K562 (cell line): ENCODE results near the gene FTO.

Source experiments
- CBX3 ChIP-seq, 2 experiments: IDR thresholded peaks; 1 replicate in 1 of 2; 2 replicates in 1 of 2; pipeline ENCODE4 v1.6.1; 2012; ENCODE audit warnings: inconsistent platforms in 2 of 2, low read length in 2 of 2, borderline replicate concordance in 1 of 2, control low read depth in 1 of 2
- ETV1 ChIP-seq: fragments of 450-650 bp; conservative IDR thresholded peaks from 2 replicates; pipeline ENCODE4 v1.6.1; 2016; ENCODE audit warnings: missing genetic modification characterization, control low read depth, low read depth, missing compliant biosample characterization
- ETV6 ChIP-seq, 3 experiments: fragments of 150-350 bp in 1 of 3; sonication (generic) in 1 of 3; formaldehyde crosslinking in 1 of 3; IDR thresholded peaks; 2 replicates each; pipeline versions ENCODE4 v1.6.1 to v1.8.0; 2014 to 2022; ENCODE audit warnings: borderline replicate concordance in 2 of 3, low read depth in 2 of 3, antibody characterized with exemption in 1 of 3, low read length in 1 of 3, mild to moderate bottlenecking in 1 of 3, missing genetic modification reagents in 1 of 3
- FOXM1 ChIP-seq, 2 experiments: fragments of 450-650 bp in 1 of 2; sonication (generic) in 1 of 2; formaldehyde crosslinking in 1 of 2; IDR thresholded peaks; 2 replicates each; pipeline versions ENCODE4 v1.6.1 to v1.9.0; 2017 to 2022; ENCODE audit warnings: low read depth in 2 of 2, mild to moderate bottlenecking in 2 of 2, missing genetic modification reagents in 1 of 2, moderate library complexity in 1 of 2
- PML ChIP-seq: IDR thresholded peaks from 2 replicates; pipeline ENCODE4 v1.6.1; 2012; ENCODE audit warnings: low read length, inconsistent platforms
- PRPF4 ChIP-seq: fragments of 200-400 bp; formaldehyde crosslinking; IDR thresholded peaks from one replicate; pipeline ENCODE4 v1.6.1; 2017; ENCODE audit warnings: low read length, low read depth, mild to moderate bottlenecking; ENCODE audit not compliant: insufficient read depth, poor library complexity, severe bottlenecking
- TGIF2 ChIP-seq: sonication (generic); formaldehyde crosslinking; IDR thresholded peaks from 2 replicates; pipeline ENCODE4 v1.8.1; 2022; ENCODE audit warnings: mild to moderate bottlenecking, missing genetic modification reagents, moderate library complexity
- YY1 ChIP-seq, 3 experiments: IDR thresholded peaks; 2 replicates each; pipeline ENCODE4 v1.6.1; 2011; ENCODE audit warnings: low read length in 2 of 3, mild to moderate bottlenecking in 2 of 3, moderate library complexity in 2 of 3, borderline replicate concordance in 1 of 3, control low read depth in 1 of 3, low read depth in 1 of 3; ENCODE audit not compliant: insufficient read depth in 3 of 3, insufficient replicate concordance in 2 of 3, control insufficient read depth in 1 of 3, insufficient read length in 1 of 3; ENCODE audit errors: extremely low read depth in 1 of 3
- TF ChIP-seq, protein P1 (sequence below): fragments of 250-450 bp; sonication (Bioruptor Pico); IDR thresholded peaks from 2 replicates; pipeline ENCODE4 v1.5.0; 2020; ENCODE audit warnings: mild to moderate bottlenecking
- TF ChIP-seq, protein P2 (sequence below): sonication (generic); formaldehyde crosslinking; IDR thresholded peaks from 2 replicates; pipeline ENCODE4 v1.8.1; 2023; ENCODE audit warnings: mild to moderate bottlenecking, missing genetic modification reagents
- TF ChIP-seq, protein P3 (sequence below): sonication (generic); formaldehyde crosslinking; IDR thresholded peaks from 2 replicates; pipeline ENCODE4 v1.8.1; 2022; ENCODE audit warnings: missing genetic modification reagents
- TF ChIP-seq, protein P4 (sequence below), 3 experiments: IDR thresholded peaks in 2 of 3; conservative IDR thresholded peaks in 1 of 3; 2 replicates each; pipeline ENCODE4 v1.5.1; 2011 to 2012; ENCODE audit warnings: low read length in 3 of 3, mild to moderate bottlenecking in 3 of 3, control low read depth in 2 of 3, improper control_type of control experiment in 1 of 3, inconsistent platforms in 1 of 3, low read depth in 1 of 3, mixed read lengths in 1 of 3, moderate library complexity in 1 of 3; ENCODE audit not compliant: insufficient read depth in 2 of 3

DNA sequence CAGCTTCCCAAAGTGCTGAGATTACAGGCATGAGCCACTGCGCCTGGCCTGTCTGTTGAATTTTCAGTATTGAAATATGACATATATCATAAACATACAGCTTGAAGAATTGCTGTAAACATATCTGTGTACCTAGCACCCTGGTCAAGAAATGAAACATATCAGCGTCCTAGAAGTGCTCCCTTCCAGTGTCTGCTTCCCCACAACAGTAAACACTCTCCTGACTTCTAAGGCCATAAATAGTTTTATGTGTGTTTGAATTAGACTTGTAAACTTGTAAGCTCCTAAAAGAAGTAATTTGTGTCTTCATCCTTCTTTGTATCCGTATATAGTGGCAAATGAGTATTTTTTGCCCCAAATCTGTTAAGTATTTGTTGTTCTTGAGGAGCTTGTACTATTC is 132.2 kb downstream of the FTO start:
- no peak for TF ChIP-seq YY1 (IDR thresholded peaks at IDR 0.05; ENCODE audit: borderline replicate concordance in 1 of 3, control insufficient read depth in 1 of 3, extremely low read depth in 1 of 3, insufficient read depth in 3 of 3, insufficient read length in 1 of 3, insufficient replicate concordance in 2 of 3, low read depth in 1 of 3, low read length in 2 of 3)
- TF ChIP-seq, protein P1, sequence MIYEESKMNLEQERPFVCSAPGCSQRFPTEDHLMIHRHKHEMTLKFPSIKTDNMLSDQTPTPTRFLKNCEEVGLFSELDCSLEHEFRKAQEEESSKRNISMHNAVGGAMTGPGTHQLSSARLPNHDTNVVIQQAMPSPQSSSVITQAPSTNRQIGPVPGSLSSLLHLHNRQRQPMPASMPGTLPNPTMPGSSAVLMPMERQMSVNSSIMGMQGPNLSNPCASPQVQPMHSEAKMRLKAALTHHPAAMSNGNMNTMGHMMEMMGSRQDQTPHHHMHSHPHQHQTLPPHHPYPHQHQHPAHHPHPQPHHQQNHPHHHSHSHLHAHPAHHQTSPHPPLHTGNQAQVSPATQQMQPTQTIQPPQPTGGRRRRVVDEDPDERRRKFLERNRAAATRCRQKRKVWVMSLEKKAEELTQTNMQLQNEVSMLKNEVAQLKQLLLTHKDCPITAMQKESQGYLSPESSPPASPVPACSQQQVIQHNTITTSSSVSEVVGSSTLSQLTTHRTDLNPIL (CRISPR knock-in tag), result no peak
- no peak for TF ChIP-seq PML
- TF ChIP-seq, protein P2, sequence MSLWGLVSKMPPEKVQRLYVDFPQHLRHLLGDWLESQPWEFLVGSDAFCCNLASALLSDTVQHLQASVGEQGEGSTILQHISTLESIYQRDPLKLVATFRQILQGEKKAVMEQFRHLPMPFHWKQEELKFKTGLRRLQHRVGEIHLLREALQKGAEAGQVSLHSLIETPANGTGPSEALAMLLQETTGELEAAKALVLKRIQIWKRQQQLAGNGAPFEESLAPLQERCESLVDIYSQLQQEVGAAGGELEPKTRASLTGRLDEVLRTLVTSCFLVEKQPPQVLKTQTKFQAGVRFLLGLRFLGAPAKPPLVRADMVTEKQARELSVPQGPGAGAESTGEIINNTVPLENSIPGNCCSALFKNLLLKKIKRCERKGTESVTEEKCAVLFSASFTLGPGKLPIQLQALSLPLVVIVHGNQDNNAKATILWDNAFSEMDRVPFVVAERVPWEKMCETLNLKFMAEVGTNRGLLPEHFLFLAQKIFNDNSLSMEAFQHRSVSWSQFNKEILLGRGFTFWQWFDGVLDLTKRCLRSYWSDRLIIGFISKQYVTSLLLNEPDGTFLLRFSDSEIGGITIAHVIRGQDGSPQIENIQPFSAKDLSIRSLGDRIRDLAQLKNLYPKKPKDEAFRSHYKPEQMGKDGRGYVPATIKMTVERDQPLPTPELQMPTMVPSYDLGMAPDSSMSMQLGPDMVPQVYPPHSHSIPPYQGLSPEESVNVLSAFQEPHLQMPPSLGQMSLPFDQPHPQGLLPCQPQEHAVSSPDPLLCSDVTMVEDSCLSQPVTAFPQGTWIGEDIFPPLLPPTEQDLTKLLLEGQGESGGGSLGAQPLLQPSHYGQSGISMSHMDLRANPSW (CRISPR knock-in tag), result no peak
- TF ChIP-seq, protein P3, sequence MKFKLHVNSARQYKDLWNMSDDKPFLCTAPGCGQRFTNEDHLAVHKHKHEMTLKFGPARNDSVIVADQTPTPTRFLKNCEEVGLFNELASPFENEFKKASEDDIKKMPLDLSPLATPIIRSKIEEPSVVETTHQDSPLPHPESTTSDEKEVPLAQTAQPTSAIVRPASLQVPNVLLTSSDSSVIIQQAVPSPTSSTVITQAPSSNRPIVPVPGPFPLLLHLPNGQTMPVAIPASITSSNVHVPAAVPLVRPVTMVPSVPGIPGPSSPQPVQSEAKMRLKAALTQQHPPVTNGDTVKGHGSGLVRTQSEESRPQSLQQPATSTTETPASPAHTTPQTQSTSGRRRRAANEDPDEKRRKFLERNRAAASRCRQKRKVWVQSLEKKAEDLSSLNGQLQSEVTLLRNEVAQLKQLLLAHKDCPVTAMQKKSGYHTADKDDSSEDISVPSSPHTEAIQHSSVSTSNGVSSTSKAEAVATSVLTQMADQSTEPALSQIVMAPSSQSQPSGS (CRISPR knock-in tag), result no peak
- TF ChIP-seq, protein P4, sequence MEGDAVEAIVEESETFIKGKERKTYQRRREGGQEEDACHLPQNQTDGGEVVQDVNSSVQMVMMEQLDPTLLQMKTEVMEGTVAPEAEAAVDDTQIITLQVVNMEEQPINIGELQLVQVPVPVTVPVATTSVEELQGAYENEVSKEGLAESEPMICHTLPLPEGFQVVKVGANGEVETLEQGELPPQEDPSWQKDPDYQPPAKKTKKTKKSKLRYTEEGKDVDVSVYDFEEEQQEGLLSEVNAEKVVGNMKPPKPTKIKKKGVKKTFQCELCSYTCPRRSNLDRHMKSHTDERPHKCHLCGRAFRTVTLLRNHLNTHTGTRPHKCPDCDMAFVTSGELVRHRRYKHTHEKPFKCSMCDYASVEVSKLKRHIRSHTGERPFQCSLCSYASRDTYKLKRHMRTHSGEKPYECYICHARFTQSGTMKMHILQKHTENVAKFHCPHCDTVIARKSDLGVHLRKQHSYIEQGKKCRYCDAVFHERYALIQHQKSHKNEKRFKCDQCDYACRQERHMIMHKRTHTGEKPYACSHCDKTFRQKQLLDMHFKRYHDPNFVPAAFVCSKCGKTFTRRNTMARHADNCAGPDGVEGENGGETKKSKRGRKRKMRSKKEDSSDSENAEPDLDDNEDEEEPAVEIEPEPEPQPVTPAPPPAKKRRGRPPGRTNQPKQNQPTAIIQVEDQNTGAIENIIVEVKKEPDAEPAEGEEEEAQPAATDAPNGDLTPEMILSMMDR (IDR thresholded peaks at IDR 0.05 in 2 of 3, conservative IDR thresholded peaks at IDR 0.05 in 1 of 3; ENCODE audit: insufficient read depth in 2 of 3, low read depth in 1 of 3, low read length in 3 of 3), result no peak
- no peak for TF ChIP-seq TGIF2 (CRISPR knock-in tag)
- TF ChIP-seq CBX3 (IDR thresholded peaks at IDR 0.05; ENCODE audit: borderline replicate concordance in 1 of 2, low read length in 2 of 2), result no peak
- no peak for TF ChIP-seq ETV6 (IDR thresholded peaks at IDR 0.05; ENCODE audit: borderline replicate concordance in 1 of 2, low read depth in 2 of 2, low read length in 1 of 2)
- TF ChIP-seq ETV6 (CRISPR knock-in tag; IDR thresholded peaks at IDR 0.05; ENCODE audit: borderline replicate concordance), result no peak
- no peak for TF ChIP-seq PRPF4
- no peak for TF ChIP-seq ETV1
- no peak for TF ChIP-seq FOXM1 (IDR thresholded peaks at IDR 0.05; ENCODE audit: low read depth)
- no peak for TF ChIP-seq FOXM1 (CRISPR knock-in tag; IDR thresholded peaks at IDR 0.05; ENCODE audit: low read depth)
